NCI-H345 (cell line): ENCODE results near the gene ASCL5.

Source experiments
- DNase-seq: peaks from one replicate; lab custom pipeline; 2025; lab: John Stamatoyannopoulos, UW

ASCL5 gene

GRCh38 chr1:201136355-201137023 is 9.5 kb upstream of the ASCL5 start:
- no peak for DNase-seq

DNA sequence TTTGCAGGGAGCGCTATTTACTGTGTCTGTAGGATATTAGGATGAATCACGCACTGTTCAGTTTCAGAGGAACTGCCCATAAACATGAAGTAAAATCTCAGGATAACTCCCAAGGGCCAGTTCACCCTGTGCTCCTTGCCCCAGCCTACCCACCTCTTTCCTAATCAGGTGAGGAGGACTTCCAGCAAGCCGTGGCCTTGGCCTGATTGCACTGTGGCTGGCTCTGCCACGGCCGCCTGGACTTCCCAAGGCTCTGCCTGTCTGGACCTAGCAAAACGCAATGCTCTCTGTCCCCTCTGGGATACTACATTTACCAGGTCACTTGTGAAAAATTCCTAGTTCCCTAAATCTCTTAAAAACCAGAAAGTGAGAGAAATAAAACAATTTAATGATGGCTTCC is 7.4 kb upstream of the ASCL5 start:
- no peak for DNase-seq

GRCh38 chr1:201131398-201131797 is 4.4 kb upstream of the ASCL5 start:
- no peak for DNase-seq

DNA sequence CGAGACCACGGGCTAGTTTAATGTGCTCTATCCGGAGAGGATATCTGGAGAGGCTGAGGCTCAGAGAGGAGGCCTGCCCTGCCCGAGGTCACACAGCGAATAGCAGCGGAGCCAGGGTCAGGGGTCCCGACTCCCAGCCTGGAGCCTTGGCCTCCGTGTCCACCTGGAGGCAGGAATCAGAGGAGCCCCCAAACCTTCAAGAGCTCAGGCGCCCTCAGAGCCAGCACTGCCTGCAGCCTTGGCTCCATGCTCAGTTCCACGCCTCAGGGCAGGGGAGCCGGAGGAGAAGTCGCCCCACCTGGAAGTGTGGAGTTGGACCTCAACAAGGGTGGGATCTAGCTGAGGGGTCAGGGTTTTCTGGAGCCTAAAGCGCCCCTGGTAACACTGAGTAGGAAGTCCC is 2.0 kb upstream of the ASCL5 start:
- DNase-seq: no peak

DNA sequence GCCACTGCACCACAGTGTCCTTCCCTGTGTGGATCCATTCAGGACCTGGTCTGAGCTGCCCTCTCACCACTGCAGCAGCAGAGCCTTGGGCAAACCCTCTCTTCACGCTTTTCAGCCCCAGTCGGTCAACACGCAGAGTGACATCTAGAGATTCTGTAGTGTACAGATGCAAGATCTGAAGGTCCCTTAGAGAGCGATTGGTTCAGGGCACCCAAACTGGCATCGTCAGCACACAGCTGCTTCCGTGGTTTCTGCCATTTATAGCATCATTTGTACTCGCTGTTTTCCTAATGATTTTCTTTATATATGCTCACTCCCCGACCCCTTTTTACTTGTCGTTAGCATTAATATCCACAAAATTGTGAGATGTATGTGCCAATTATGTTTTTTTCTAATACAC is 1.5 kb upstream of the ASCL5 start:
- no peak for DNase-seq

DNA sequence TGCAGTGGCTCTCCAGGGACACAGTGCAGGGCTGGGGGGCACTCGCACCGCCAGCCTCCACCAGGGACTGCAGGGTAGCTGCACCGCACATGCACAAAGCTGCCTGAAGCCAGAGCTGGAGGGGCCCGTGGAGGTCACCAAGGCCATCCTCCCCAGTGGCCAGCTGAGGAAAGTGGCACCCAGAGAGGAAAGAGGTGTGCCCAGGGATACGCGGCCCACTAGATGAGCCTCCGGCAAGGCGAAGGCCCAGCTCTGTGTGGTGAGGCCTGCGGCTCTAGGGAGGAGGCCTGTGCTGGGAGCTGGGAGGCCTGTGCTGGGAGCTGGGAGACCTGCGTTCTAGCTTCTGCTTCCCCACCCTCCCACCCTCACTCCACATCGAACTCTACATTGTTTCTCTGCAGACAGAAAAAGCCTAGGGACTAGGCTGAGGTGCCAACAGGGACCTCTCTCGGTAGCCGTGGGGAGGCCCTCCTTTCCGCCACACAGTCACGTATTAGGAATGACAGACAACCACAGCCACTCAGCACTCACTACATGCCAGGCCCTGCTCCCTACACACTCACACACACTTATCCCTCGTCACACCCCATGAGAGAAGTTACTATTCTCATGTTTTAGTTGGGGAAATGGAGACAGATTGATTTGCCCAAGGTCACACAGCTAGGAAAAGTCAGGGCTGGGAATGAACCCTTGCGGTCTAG is 921 bp upstream of the ASCL5 start:
- DNase-seq: no peak

DNA sequence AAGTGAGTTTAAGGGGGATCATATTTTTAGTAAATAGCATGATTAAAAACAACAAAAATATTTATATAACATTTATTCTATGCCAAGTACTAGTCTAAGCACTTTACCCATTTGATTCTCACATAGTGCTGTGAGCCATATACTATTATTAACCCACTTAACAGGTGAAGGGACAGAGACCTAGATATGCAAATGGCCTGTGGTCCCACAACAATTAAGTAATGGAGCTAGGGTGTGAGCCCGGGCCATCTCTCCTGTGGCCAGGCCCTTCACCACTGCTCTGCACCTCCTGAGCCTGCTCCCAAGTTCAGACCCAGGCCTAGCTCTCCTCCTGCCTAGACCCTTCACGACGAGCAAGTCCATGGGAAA is 537 bp downstream of the ASCL5 start:
- no peak for DNase-seq

- no peak for DNase-seq
Measured at GRCh38 chr1:201125800-201126199, 1.2 kb downstream of the ASCL5 start.

GRCh38 chr1:201125019-201125418 is 2.0 kb downstream of the ASCL5 start:
- no peak for DNase-seq

DNA sequence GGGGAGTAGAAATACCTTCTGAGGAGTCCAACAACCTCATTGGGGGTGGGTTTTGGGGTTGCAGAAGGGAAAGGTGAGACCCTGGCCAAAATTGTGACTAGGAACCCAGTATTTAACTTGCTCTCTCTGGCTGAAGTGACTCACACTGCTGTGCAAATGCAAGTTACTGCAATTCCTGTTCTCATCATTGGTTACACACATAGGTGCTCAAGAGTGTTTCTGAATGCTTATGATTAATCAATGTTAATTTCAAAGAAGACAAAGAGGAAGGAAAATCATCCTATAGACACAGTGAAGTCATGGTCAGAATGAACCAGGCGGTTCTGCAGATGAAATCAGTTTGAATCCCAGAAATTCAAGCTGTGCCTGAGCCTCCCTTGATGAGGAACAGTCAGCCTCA is 3.1 kb downstream of the ASCL5 start:
- no peak for DNase-seq

- no peak for DNase-seq
Measured at GRCh38 chr1:201122321-201122957, 4.5 kb downstream of the ASCL5 start.

DNA sequence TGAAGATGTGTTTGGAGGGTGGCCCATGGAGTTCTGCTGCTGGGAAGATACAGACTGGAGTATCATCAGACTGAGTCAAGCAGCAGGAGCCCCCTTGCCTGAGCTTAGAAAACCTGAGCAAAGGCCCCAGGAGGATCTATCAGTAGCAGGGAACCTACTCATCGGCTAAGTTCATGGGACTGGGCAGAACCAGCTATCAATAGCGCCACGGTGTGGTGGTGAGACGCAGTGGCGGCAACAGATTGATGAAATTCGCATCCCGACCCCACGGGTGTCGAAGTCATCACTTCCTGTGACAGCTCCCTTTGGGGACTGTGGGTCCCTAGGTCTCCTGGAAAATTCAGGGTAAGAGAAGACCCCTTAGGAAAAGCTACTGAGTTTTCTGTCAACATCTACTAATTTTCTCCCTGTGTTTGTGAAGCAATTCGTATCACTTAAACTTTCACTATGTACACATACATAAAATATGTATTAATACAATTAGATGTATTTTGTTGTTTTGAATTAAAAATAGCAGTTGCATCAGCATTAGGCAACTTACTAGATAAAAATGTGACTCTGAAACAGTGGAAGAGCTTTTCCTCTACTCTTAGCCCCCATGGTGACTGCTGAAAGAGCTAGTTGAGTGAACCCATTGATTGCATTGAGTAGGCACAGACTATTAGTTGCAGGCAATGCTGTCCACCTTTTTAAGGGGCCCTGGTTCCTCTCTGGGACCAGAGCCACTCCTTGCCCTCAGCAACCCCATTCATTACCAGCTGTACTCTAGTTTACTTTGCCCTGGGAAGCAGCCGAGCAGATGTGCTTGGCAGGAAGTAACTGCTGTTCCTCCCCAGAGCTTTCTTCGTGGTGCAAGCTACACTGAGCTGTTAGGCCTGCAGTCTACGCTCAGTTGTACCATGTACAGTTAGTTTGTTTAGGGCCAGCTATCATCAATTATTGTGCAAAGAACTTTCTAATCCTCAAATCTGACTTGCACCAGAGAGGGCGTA is 7.5 kb downstream of the ASCL5 start:
- DNase-seq: peak; percentile 34

DNA sequence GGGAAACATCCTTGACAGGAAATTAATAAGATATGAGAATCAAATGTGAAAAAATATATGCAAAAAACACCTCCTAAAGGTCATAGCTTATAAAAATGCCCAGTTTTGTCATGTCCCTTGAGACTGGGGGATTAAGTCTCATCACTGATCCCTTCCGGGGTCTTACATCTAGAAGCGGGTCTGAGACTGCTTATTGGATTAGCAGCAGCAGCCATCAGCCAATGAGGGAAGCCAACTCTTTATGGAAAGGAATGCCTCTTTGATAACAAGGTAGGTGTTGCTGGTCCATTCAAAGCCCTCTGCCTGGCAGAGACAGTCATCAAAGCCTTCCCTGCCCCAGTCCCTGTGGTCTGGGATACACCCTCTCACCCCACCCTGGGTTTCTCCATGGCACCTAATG is 10.9 kb downstream of the ASCL5 start:
- no peak for DNase-seq

- no peak for DNase-seq
Measured at GRCh38 chr1:201115390-201115937, 11.5 kb downstream of the ASCL5 start.

- DNase-seq: peak; percentile 95
Measured at GRCh38 chr1:201114245-201115131, 12.5 kb downstream of the ASCL5 start.

DNA sequence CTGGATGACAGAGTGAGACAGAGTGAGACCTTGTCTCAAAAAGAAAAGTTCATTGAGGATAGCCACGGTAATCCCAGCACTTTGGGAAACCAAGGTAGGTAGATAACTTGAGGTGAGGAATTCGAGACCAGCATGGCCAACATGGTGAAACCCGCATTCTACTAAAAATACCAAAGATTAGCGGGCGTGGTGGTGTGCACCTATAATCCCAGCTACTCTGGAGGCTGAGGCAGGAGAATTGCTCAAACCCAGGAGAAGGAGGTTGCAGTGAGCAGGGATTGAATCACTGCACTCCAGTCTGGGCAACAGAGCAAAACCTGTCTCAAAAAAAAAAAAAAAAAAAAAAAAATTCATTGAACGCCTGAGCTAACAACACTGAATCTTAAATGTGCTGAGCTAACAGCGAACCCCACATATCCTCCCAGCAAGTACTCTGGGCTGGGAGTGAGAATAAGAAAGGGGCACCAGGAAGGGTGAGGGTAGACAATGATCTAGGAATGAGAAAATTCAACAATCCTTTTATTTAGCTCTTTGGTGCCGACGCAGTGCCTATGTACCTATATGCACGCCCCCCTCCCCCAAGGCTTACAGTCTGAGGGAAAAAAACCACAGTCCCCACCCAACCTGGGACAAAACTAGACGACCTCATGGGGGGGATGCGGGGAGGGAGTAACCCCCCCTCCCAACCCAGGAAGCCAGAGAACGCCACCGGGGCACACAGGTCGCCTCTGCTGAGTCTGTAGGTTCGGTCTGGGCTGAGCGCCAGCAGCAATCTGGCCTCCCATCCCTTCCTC is 13.3 kb downstream of the ASCL5 start:
- DNase-seq: no peak

DNA sequence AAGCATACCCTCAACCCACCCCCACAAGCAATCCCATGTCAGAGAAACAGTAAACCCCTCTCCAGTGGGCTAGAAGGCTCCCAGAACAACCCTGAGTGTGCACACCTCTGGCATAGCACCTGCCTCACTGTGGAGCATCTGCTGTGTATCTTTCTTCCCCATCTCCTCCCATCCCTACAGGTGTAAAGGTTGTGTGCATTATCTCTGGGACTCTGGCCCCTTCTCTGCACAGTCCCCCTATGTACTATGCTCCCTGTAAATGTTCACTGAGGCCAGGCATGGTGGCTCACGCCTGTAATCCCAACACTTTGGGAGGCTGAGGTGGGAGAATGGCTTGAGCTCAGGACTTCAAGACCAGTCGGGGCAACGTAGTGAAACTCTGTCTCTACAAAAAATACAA is 14.1 kb downstream of the ASCL5 start:
- no peak for DNase-seq

DNA sequence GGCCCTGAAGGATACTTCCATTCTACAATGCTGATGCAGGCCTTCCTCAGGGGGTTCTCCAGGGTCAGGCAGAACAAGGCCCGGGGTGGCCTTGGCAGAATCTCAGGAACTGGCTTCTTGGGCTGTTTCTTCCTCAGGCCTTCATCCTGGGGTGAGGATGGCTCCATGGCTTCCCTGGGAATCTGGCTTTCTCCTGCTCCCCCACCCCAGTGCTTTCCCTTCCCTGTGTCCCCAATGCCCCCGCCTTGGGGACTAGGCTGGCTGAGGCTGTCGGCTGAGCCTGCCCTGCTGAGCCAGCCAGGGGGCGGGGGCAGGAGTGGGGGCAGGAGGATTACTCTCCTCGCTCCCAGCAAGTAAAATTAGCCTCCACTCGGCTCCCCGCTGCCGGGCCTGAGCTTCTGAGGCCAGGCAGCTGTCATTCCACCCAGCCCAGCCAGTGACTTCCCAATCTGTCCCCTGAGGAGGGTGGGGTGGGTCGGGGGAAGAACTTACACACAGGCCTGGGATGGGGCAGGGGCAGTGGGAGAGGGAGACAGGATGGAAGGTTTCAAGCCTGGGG is 14.7 kb downstream of the ASCL5 start, which contains the start of gene CACNA1S:
Gene CACNA1S (minus strand): TSS at position 254 of the 559 bp plus-strand sequence. CDS start 87 bp downstream, at position 167.
- DNase-seq: no peak

DNA sequence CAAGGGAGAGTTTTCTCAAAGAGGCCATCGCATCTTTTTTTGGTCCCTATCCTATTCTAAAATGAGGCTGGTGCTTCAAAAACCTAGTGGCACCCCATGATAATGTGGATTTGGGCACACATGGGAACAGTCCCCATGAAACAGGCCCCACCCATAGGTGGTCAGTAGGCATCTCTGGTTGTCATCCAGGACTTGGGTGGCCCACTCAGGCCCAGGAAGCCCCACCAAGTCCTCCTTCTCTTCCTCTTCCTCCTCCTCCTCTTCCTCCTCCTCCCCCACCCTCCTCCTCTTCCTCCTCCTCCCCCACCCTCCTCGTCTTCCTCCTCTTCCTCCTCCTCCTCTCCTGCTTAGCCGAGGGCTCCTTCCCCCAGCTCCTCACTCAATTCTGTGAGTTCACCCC is 15.3 kb downstream of the ASCL5 start:
- DNase-seq: no peak

DNA sequence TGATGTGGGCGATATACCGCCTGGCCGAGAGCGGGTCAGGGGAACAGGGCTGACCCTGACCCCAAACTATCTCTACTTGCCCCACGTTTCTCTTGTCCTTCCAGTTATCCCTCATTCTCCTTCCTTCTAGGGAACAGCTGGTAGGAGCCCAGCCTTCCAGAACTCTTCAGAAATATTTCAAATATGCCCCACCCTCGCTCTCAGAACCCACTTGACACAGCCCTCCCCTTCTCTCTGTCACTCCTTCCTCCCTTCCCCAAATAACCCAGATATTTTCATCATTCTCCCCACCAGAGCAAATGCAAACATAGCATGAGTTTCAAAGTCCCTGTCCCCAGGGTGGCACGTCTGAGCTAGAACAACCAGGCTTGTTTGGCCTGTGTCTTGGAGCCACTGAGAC is 15.8 kb downstream of the ASCL5 start:
- DNase-seq: no peak
